Right renal cortex interstitium (tissue), 3 donors: ENCODE data around the gene AKAP7. TPM values are rescaled to one million over a fixed set of nuclear protein-coding genes. Genes with fewer than 3 reads are reported as not detected.
A peak's percentile ranks its signal among the peaks of the same experiment; 100 is the strongest.
"Not testable (repeated sequence)": the region's sequence is repeated elsewhere in the genome, so short reads cannot be mapped to it uniquely, and the experiment has no call there.

Experiments
- DNase-seq, 3 donors: peaks; one replicate each; pipeline ENCODE4 v3.0.0-alpha.2; 2013; ENCODE audit warnings: low read depth in 3 of 3, low spot score in 2 of 3
- polyA plus RNA-seq, 3 donors: library from polyadenylated mRNA; unstranded; fragments of 120-200 nt; gene quantifications; one replicate each; pipeline ENCODE4 v1.2.1, GENCODE V29; 2013; ENCODE audit not compliant: insufficient read length in 3 of 3

AKAP7 gene
- polyA plus RNA-seq, 3 donors: 9.8 to 16.9 (median 14.9) TPM

DNA sequence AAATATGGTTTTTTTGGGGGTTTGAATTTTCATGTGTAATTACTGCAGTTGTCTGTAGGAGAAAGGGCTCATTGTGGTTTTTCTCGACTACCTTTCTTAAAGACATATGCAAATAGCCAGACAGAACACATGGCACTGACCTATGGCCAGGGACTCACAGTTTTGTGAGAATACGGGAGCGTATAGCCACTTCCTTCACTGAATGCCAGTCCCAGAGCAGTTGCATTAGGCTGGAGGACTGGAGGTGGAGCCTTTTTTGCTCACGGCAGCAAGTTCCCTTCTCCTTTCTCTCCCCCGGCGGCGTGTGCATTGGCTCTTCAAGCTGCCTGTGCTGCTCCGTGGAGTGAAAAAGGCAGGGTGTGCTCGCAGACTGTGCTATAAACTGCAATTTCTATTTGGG, 114.9 kb downstream of the AKAP7 start:
- peak in 1 of 3 donors; percentile 36 for DNase-seq

DNA sequence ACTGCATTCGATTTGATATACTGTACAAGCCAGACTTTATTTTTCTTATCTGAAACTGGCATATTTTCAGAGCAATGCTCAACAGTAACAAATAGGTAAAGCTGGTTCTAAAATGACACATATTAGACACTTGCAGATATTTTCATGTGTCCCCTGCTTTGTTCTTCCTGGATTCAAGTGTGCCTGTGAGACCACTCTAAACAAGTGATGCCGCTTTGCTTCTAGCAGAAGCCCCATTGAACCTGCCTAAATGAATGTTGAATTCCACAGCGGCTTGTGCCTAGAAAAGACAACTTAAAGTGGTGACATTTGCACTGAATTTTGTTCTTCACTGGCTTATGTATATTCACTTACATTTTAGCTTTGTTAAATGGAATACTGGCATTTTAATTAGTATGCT, 115.7 kb downstream of the AKAP7 start:
- no peak for DNase-seq

DNA sequence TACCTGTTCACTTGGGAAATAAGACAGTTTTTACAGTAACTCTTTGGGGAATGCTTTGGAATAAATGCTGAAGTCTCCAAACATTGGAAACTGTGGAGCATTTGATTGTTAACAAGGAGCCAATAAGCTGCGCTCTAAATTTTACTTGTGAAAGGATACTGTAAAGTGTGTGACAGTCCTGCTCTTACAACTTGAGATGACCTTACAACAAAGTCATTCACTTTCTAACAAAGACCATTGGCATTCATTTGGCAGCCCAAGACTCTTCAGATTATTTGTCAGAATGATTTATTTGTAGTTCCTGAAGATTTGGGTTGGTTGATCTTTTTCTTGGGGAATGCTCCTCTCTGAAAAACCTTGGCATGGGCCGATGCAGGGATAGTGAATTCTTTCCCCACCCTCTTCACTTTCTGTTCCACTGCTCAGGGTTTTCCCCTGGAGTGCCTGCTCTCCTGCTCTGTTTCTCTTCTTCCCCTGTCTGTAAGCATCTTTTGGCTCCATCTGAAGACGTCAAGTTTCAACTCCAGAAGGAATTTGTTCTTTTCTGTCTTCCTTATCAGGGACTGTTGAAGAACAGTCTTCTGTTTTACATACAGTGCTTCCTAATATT, 116.4 kb downstream of the AKAP7 start:
- DNase-seq: no peak

DNA sequence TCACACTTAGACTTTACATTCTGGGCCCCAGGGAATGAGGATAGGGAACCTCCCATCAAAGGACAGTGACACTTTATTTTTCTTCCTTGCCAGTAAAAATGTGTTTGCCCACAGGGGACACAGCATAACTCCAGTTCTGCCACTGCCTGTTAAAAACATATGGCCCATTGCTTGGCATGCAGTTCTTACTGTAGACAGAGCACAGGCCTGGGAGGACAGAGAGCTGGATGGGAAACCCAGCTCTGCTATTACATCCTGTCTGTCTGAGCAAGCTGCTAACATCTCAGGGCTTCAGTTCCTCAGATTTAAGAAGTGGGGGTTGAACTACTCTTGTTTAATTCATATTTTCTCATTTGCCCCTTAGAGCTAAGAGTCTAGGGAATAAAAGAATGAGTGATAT, 120.2 kb downstream of the AKAP7 start:
- no peak for DNase-seq

DNA sequence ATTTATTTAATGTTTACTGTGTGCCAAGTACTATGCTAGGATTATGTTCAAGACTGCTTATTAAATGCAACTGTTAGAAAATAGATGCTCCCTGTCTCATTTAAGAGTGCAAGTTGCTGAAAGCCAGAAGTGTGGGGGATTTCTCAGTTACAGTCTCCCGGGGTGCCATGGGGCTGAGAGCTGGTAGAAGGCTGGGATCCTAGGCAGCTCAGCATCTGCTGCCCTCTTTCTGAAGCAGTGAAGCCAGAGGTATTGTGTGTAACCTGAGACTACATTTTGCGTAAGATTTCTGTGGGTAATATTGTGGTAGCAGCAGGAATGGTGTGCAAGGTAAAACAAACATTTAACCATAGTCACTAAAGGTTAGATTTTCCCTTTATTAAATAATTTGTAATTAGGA, 120.6 kb downstream of the AKAP7 start:
- no peak for DNase-seq

DNA sequence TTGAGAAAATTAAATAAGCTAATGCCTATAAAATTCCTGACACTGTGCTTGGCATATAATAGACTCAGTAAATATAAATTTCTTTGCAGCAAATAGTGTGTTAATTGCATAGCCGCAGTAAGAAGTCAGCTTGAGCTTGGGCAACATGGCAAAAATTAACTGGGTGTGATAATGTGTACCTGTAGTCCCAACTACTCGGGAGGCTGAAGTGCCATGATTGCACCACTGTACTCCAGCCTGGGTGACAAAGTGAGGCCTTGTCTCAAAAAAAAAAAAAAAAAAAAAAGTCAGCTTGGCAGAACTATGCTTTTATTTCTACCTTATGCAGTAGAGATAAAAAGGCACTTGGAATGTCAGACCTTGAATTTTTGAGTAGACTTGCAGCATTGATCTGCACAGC, 121.8 kb downstream of the AKAP7 start:
- DNase-seq: no peak

DNA sequence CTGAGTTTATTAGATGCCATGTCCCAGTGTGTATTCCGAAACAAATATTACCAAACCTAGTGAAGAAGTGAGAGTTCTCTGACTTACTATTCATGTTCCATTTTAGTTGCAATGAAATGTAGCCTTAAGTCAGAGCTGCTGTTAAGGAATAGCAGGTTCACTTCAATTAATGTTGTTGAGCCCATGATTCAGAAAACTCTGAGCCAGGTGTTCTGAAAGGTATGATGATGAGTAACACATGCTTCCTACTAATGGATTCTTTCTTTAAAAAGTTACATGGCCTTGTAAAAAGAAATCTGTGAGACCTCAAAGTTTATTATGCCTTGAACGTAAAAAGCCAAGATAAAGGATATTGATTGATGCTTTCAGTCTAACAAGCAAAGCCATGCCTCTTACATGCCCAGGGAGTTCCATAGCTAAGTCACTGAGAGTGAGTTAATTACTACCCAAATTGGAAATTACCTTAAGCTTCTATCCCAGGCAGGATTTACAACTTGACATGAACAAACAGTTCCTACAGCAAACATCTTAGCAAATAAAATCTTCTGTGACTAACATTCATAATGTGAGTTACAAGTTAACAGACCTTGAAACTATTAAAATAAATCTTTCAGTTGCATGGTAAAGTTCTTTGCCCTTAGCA, 122.9 kb downstream of the AKAP7 start:
- no peak for DNase-seq

DNA sequence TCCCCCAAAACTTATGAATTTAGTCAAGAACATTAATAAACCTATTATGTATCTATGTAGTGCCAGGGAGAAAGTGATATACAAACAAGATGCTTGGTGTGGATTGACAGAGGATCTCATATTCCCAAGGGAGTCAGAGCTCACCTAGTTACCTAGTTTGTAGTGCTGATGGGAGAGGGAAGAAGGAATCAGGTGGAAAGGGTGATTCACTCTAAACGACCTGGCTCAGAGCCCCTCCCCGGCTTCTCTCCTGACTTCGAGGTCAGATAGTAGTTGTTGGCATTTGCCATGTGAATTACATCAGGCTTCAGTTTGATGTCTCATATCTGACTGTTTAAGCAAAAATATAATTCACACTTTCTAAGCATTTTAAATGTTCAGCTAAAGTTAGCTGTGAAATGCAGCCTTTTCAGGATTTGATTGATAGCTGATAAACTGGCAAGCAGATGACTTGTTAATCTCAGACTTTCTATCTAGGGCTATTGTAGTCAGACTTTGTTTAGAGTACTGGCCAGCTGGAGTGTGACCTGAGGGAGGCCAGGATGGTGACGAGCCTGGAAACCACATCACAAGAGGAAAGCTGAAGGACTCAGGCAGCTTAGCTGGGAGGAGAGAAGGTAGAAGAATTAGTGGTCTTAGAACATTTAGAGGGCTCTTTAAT, 123.7 kb downstream of the AKAP7 start:
- DNase-seq: no peak

DNA sequence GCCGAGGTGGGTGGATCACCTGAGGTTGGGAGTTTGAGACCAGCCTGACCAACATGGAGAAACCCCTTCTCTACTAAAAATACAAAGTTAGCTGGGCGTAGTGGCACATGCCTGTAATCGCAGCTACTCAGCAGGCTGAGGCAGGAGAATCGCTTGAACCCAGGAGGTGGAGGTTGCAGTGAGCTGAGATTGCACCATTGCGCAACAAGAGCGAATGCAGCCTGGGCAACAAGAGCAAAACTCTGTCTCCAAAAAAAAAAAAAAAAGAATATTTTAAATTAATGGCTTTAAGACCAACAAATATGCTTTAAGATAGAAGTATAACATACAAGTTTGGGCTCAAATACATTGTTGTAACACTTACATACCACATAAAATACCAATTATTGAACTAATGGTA, 125.7 kb downstream of the AKAP7 start:
- DNase-seq: not testable (repeated sequence)

DNA sequence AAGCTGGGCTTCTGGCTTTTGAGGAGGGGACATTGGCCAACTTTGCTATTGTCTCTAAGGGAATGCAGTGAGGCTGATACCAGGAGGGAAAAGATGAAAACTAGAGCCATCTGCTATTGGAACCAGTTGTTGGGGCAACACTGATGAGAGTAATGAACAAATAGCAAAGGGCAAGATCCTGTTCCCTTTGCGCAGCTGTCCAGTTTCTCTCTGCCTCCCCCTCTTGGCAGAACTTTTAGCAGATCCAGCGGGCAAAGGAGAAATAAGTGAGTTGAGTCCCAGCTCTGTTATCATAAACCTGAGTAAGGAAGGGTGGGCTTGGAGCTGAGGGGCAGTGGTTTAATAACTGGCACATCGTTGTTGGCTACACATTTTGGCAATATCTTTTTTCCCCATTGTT, 126.8 kb downstream of the AKAP7 start:
- DNase-seq: no peak

DNA sequence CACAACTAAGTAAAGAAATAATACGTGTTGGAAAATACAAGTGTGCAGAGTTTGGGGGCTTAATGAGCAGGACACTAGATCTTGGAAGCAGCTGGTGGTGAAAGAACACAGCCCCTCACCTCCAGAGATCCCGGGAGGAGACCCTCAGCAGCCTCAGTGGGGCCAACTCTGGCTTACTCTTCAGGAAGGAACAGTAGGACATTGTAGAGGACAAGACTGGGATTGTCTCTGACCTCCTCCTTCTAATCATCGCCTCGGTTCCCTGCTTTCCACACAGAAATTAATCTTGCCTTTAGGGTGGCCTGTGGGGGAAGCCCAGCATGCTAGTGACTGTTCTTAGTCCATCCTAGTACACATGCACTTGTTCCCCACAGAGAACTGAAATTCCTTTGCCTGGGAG, 130.7 kb downstream of the AKAP7 start:
- DNase-seq: no peak

DNA sequence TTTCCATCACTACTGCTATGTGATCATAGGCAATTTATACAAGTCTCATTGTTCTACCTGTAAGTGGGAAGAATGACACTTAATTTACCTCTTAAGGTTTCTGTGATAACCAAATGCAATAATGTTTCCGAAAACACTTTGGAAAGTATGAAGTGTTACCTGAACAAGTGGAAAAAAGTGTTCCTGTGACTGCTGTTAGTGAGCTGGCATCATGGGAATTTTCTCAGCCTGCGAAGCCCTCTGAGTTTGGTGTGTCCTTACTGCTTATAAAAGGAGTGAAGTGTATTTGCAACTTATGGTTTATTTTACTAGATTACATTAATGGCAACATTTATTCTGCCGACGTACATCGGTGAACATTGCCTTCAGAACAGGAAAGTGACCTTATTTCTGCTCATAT, 133.0 kb downstream of the AKAP7 start:
- DNase-seq: no peak

DNA sequence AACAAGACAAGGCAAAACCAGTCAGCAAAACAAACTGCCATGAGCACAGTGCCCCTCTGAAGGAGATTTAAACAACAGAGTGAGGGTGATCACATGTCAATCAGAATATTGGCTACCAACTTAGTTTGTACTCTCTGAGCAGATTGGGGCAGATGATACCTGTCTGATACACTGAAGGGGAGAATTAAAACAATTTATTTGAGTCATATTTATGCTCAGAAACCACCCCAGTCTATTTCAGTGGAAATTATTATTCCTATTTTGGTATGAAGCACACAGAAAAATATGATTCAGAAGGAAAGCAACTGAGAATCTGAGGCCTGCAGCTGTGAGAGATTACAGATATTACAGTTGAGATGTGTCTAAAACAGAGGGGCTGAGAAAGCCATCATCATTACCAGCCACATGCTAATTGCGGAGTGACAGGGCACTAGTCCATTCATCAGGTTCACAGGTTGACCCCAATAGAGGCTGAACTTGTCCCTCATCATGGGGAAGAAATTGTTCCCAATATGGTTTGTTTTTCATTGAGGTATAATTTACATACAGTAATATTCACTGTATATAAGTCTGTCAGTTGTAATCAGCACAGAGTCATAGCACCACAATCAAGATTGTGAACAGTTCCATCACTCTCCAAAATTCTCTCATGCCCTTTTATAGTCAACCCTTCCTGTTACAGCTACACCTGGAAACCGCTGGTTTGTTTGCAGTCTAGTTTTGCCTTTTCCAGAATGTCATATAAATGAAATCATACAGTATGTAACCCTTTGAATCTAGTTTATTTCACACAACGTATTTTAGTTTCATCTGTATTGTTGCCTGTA, 134.5 kb downstream of the AKAP7 start:
- no peak for DNase-seq

DNA sequence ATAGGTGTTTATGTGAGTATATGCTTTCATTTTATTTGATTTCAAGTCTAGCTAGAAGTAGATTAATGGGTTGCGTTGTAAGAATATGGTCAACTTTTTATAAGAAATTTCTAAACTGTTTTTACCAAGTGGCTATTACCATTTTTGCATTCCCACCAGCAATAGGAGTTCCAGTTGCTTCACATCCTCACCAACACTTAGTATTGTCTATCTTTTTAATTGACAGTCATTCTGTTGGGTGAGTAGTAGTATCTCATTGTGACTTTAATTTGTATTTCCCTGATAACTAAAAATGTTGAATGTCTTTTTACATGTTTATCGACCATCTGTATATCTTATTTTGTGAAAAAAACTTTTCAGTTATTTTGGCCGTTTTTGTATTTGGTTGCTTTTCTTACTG, 135.3 kb downstream of the AKAP7 start:
- no peak for DNase-seq

DNA sequence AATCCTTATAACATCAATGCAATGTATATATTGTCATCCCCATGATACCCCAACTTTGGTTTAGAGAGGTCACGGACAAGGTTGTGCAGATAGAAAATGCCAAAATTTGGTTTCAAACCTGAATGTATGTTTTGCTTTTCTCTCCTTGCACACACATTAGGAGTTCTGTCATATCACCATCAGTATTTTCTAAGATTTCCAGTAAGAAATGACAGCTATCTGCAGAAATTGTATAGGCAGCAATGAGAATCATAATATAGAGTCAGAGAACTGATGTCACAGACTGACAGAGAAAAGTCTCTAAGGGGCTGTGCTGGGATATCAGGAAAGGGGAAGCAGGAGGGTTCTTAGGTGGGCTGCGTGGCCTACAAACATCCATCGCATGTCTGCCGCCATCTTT, 140.0 kb downstream of the AKAP7 start:
- DNase-seq: no peak

DNA sequence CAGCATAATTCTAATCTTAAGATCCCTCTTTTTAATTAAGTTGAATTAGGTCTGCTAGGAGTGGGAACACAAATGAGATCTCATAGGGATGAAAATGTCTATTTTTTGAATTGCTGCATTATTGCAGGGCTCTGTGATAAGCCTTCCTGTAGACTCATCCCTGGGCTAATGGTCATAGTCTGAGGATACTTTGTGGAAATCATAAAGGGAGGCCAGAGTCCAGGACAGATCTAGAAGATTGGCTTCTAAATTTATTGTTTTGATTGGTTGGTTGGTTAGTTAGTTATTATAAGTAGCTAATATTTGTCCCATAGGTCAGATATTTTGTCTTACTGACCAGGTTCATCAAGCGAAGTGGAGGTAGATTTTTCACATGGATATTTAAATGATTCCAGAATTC, 142.3 kb downstream of the AKAP7 start:
- DNase-seq: no peak

DNA sequence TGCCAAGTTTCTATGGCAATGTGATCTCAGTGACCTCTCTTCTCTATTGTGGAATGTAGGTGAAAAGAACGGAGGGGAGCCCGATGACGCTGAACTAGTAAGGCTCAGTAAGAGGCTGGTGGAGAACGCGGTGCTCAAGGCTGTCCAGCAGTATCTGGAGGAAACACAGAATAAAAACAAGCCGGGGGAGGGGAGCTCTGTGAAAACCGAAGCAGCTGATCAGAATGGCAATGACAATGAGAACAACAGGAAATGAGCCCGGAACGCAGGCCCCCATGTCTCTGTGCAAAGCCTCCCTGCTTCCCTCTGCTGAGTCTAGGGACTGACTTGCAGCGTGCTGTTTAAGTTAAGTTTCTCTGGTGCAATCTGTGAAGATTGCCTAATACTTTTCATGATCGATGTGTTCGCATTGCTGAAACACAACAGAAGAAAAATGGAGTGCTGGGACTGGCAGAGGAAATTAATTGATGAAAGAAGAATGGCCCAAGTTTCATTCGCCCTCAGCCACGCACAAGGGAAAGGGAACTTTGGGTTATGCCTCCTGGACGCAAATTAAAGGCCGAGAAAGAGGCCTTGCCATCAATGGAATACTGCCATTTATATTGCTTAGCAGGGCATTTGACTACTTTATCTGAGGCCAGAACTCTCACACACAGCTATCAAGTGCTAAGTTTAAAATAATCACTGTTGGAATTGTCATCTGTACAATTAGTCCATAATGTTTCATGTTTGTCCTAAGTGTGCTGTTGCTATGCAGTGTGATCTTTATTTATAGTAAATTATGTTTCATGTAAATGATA, 146.4 kb downstream of the AKAP7 start:
- DNase-seq: no peak

DNA sequence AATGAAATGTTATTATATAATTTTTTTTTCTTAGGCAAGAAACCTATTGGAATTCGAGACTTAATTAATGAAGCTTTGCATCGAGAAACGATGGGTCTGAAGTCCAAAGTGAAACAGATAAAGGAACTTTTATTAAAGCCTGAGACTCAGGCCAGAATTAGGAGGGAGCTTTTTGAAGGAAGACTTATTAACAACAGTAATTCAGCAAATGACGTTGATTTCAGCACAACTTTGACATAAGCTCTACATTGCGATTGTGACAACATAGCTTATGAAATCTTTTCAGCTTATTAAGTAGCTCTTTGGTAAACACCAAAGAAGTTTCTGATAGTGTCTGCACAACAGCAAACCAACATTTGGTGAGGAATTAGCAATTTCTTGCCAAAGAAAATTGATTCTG, 147.1 kb downstream of the AKAP7 start:
- no peak for DNase-seq

DNA sequence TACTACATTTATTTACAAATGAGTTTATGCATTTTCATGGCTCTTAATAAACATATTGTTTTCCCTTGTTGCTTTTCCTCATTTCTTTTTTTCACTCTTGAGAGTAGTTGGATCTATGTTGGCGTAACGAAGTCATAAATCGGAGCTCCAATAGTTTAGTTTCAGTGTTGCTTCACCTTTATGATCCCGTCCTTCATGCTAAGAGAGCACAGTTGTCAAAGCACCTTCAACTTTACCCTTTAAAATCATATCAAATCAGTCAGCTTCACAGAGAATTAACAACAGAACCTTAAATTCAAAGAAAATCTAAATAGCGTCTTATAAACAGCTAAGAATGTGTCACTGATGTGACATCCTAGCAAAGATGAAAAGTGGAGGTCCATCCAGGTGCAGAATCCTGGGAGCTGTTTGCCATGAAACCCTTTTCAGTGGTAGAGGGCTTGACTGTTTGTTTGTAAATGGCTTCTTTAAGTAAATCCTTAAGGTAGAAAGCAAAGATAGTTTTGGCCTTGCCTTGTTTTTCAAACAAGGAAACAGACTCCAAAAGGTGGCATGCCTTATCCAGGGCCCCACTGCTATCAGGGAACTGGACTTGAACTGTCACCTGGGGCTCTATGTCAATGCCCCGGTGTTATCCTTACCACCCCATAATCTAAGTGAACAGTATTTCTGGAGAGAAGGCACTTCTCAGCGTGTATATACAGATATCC, 148.4 kb downstream of the AKAP7 start:
- DNase-seq: no peak

DNA sequence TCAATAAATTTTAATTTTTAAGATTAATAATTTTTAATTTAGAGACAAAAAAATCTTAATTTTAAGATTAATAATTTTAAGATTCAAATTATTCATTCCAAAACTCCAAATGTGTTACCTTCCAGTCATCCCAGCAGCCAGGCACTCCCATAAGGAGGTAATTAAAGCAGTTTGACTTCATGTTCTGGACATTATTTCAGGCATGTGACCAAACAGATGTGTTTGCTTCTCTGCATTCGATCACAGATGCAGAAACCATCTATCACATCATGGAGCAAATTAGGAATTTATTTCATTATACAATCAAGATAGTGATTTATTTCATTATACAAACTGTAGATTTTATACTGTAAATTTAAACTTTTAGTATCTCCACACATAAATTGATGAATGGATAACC, 150.3 kb downstream of the AKAP7 start:
- DNase-seq: no peak
